ENCODE data around the gene KDM5B. TPM values are rescaled to one million over a fixed set of nuclear protein-coding genes. Genes with fewer than 3 reads are reported as not detected.

The KDM5B gene
- total RNA-seq, 3 donors from 2014 or later: 64.7 to 92.7 (median 68.1) TPM

DNA sequence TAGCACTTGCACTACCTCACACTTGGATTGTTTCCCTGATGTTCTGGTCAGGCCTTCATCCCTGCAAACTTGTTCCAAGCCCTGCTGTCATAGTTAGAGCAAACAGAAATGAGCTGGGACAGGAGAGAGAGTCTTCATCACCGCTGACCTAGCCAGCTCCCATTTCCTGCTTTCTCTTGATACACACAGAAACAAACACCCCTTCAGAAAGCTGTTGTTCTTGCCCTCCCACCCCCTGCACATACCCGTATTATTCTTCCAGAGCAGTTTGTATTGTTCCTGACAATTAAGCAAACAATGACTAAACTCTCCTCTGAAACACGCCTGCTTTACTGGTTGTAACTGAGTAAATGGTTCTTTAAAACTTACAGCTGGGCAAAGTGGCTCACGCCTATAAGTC lies 95.1 kb downstream of the KDM5B start:
- H3K9me3 ChIP-seq: no peaks in the 10 kb centered on the region
- TF ChIP-seq, protein P1, sequence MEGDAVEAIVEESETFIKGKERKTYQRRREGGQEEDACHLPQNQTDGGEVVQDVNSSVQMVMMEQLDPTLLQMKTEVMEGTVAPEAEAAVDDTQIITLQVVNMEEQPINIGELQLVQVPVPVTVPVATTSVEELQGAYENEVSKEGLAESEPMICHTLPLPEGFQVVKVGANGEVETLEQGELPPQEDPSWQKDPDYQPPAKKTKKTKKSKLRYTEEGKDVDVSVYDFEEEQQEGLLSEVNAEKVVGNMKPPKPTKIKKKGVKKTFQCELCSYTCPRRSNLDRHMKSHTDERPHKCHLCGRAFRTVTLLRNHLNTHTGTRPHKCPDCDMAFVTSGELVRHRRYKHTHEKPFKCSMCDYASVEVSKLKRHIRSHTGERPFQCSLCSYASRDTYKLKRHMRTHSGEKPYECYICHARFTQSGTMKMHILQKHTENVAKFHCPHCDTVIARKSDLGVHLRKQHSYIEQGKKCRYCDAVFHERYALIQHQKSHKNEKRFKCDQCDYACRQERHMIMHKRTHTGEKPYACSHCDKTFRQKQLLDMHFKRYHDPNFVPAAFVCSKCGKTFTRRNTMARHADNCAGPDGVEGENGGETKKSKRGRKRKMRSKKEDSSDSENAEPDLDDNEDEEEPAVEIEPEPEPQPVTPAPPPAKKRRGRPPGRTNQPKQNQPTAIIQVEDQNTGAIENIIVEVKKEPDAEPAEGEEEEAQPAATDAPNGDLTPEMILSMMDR (IDR thresholded peaks at IDR 0.05): no peak
- intact Hi-C loops (cut with DNase I, micrococcal nuclease): loop anchor here in 1 of 2 donors (10.0 kb wide), 1 partner anchor 528 kb away; no protein-coding TSS in a partner anchor
- no peaks in the 10 kb centered on the region for H3K36me3 ChIP-seq (ENCODE audit: low read depth)
- H3K4me1 ChIP-seq (ENCODE audit: low read depth): peaks cover 12% of the 10 kb centered on the region
- H3K4me3 ChIP-seq: no peak overlapping the region
- DNase-seq (no peak), ATAC-seq (peak; percentile 78)

DNA sequence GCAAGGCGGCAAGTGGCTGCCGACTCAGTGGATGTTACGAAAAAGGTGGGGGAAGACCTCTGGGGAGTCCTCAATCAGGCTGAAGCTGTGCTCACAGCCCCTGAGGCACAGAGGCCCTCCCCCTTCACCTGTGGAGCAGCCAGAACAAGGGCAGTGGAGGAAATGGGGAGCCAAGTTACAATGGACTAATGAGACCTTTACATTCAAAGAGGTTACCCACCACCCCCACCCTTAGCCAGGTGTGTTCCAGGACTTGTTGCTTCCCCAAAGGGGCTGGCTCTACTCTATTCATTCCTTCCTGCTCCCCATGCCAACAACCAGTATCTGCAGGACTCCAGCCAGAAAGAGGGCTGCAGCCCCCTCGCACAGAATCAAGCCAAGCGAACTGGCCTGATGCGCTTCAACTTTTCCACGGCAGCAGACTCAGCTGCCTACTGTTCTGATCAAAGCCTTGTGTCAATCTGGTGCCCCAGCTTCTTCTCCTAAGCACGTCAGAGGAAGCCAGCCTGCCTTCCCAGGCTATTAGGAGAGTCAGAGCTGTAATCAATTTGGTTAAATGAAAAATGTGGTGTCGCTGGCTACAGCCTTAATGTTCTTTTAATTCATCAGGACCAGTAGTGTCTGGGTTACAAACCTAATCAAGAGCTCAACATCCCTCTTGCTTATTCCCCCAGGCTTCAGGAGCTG lies 96.1 kb downstream of the KDM5B start:
- DNase-seq (no peak), ATAC-seq (no peak)
- H3K4me3 ChIP-seq: no peak overlapping the region
- TF ChIP-seq, protein P1 (IDR thresholded peaks at IDR 0.05): no peak
- intact Hi-C loops (cut with DNase I, micrococcal nuclease): loop anchor here in 1 of 2 donors (10.0 kb wide), 1 partner anchor 527 kb away; no protein-coding TSS in a partner anchor
- peaks cover 12% of the 10 kb centered on the region for H3K4me1 ChIP-seq (ENCODE audit: low read depth)
- no peaks in the 10 kb centered on the region for H3K9me3 ChIP-seq
- no peaks in the 10 kb centered on the region for H3K36me3 ChIP-seq (ENCODE audit: low read depth)

DNA sequence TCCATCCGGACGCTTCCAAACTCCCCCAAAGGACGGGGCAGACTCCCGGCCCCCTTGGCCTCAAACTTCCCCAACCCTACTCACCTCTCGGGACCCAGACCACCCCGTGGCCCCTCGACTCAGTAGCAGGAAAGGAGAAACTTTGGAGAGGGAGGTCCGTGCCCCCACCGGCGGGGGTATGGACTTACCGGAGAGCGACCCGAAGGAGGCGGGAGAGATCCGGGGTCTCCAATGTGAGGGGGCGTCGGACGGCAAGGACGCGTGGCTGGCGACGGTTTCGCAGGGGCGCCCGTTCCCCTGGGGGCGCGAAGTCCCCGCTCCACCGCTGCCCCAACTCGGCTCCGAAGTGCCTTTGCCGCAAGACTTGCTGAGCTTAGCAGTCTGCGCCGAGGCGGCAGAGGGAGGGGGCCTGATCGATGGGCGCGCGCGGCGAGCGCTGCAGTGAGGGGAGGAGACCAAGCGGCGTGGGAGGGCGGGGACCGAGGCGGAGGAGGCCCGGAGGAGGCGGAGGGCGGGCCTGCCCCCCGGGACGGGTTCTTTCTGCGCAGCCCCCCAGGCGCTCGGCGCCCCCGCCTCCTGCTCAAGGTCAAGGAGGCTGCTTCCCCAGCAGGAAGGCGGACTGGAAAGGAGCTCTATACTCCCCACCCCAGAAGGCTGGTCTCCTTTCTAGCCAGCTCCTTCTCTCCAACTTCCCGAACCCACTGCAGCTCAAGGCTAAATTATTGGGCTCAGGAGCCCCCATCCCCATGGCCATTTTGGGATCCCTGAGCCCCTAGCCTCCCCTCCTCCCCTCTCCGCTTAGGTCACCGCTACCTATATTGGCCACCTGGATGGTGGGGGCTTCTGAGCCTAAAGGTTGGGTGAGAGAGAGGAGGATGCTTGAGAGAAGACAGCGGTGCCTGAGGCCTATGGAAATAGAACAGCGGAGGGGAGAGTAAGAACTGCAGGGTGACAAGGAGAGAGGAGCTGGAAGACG lies 97.9 kb downstream of the KDM5B start, which contains the start of gene SYT2:
TSS of gene SYT2 (minus strand) at position 385 of the 976 bp plus-strand sequence. CDS start 104,682 bp downstream, outside the sequence.
- intact Hi-C loops (cut with DNase I, micrococcal nuclease): loop anchor here in 1 of 2 donors (10.0 kb wide), 1 partner anchor 526 kb away; no protein-coding TSS in a partner anchor
- no peak within 1 kb of the TSS for H3K4me3 ChIP-seq
- DNase-seq (peak in 2 of 3 donors; percentile 12 to 47), ATAC-seq (peak; percentile 50)
- TF ChIP-seq, protein P1 (IDR thresholded peaks at IDR 0.05): no peak
- H3K9me3 ChIP-seq: no peaks in the 10 kb centered on the region
- H3K36me3 ChIP-seq (ENCODE audit: low read depth): no peaks in the 10 kb centered on the region
- peaks cover 12% of the 10 kb centered on the region for H3K4me1 ChIP-seq (ENCODE audit: low read depth)

DNA sequence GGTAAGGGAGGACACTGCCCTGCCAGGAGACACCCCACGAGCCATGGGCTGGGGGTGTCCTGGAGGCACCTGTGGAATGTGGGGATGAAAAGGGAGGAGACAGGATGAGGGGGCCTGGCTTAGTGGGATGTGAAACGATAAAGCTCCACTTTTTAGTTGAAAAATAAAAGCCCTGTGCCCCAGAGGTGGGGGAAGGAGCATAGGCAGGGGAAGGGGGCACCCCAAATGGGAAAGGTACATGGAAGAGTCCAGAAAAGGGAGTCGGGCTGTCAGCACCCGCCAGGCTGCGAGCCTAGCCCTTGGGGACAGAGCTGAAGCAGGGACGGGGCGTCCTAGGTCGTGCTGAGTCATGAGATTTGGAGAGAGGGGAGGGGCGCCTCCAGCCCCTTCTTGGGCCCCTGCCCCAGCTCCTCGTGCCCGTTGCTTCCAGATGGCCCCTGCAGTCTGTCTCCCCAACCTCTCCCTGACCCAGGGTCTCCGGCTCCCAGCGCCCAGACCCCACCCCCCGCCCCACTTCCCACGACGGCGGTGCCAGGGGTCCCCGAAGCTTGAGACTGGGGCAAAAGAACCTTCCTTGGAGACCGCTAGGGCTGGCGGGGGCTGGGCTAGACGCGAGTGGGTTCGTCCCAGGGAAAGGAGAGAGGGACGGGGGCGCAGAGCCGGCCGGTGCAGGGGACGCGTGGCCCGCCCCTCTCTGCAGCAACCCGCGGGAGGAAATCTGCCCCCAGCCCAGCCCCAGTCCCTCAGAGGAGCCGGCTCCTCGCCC lies 98.8 kb downstream of the KDM5B start:
- Histone ChIP-seq H3K36me3 (ENCODE audit: low read depth) (no peaks in the 10 kb centered on the region), H3K4me1 (ENCODE audit: low read depth) (peaks cover 12% of the 10 kb centered on the region), H3K9me3 (no peaks in the 10 kb centered on the region), H3K4me3 (no peak overlapping the region)
- ATAC-seq (no peak), DNase-seq (no peak)
- TF ChIP-seq, protein P1 (IDR thresholded peaks at IDR 0.05): no peak
- intact Hi-C loops (cut with DNase I, micrococcal nuclease): loop anchor here in 1 of 2 donors (10.0 kb wide), 1 partner anchor 525 kb away; no protein-coding TSS in a partner anchor
